K562 (cell line): Measurements from ENCODE around the gene IMMP2L. TPM values are rescaled to one million over a fixed set of nuclear protein-coding genes. Genes with fewer than 3 reads are reported as not detected.

Source experiments
- CBX2 ChIP-seq: fragments of 200-600 bp; sonication (generic); IDR thresholded peaks from one replicate; pipeline ENCODE4 v1.6.1; 2012; ENCODE audit warnings: mild to moderate bottlenecking, low read length, inconsistent platforms; ENCODE audit not compliant: insufficient read depth, poor library complexity, severe bottlenecking
- CBX8 ChIP-seq: fragments of 200-600 bp; sonication (generic); IDR thresholded peaks from 2 replicates; pipeline ENCODE4 v1.6.1; 2012; ENCODE audit warnings: borderline replicate concordance, mixed run types, low read depth, mild to moderate bottlenecking, moderate library complexity, mixed read lengths, low read length, control low read depth, inconsistent platforms; ENCODE audit not compliant: poor library complexity, severe bottlenecking; ENCODE audit errors: extremely low read depth
- CCAR2 ChIP-seq: fragments of 200-400 bp; formaldehyde crosslinking; IDR thresholded peaks from 2 replicates; pipeline ENCODE4 v1.6.1; 2017; ENCODE audit warnings: mild to moderate bottlenecking, low read depth, low read length
- FOXK1 ChIP-seq: sonication (generic); formaldehyde crosslinking; IDR thresholded peaks from 2 replicates; pipeline ENCODE4 v1.8.0; 2022; ENCODE audit warnings: missing genetic modification reagents, mild to moderate bottlenecking, borderline replicate concordance
- GTF2A2 ChIP-seq: IDR thresholded peaks from 2 replicates; pipeline ENCODE4 v1.6.1; 2016; ENCODE audit warnings: mild to moderate bottlenecking, missing genetic modification characterization, missing compliant biosample characterization
- ILK ChIP-seq: fragments of 450-650 bp; IDR thresholded peaks from 2 replicates; pipeline ENCODE4 v1.6.1; 2016; ENCODE audit warnings: missing genetic modification characterization, low read depth, mild to moderate bottlenecking, missing compliant biosample characterization, moderate library complexity, borderline replicate concordance
- KLF6 ChIP-seq: fragments of 250-450 bp; sonication (Bioruptor Pico); IDR thresholded peaks from 2 replicates; pipeline ENCODE4 v1.4.0; 2020; ENCODE audit warnings: mild to moderate bottlenecking, moderate library complexity, borderline replicate concordance
- MCM5 ChIP-seq: fragments of 450-650 bp; IDR thresholded peaks from 2 replicates; pipeline ENCODE4 v1.6.1; 2016; ENCODE audit warnings: low read depth
- MNT ChIP-seq, 2 experiments: fragments of 450-650 bp; conservative IDR thresholded peaks; 2 replicates each; pipeline ENCODE4 v1.6.1; 2017; ENCODE audit warnings: mild to moderate bottlenecking in 2 of 2, moderate library complexity in 2 of 2
- MTA3 ChIP-seq: fragments of 450-650 bp; formaldehyde crosslinking; IDR thresholded peaks from 2 replicates; pipeline ENCODE4 v1.6.1; 2017; ENCODE audit warnings: mild to moderate bottlenecking, borderline replicate concordance
- PCBP1 ChIP-seq: fragments of 200-400 bp; formaldehyde crosslinking; IDR thresholded peaks from 2 replicates; pipeline ENCODE4 v1.6.1; 2018; ENCODE audit warnings: mild to moderate bottlenecking, low read depth, low read length; ENCODE audit not compliant: poor library complexity, severe bottlenecking
- PHB ChIP-seq: fragments of 250-450 bp; sonication (Bioruptor Pico); IDR thresholded peaks from 2 replicates; pipeline ENCODE4 v1.5.0; 2021
- SNIP1 ChIP-seq: fragments of 450-650 bp; IDR thresholded peaks from 2 replicates; pipeline ENCODE4 v1.7.1; 2017; ENCODE audit warnings: low read depth, mild to moderate bottlenecking
- SNRNP70 ChIP-seq: fragments of 200-400 bp; formaldehyde crosslinking; optimal IDR thresholded peaks from 2 replicates; pipeline ENCODE3; 2017; ENCODE audit warnings: low read depth, low read length
- TSC22D4 ChIP-seq: fragments of 450-650 bp; IDR thresholded peaks from 2 replicates; pipeline ENCODE4 v1.6.1; 2016; ENCODE audit warnings: missing genetic modification characterization, missing biosample characterization, control low read depth
- YY1 ChIP-seq, 3 experiments: IDR thresholded peaks; 2 replicates each; pipeline ENCODE4 v1.6.1; 2011; ENCODE audit warnings: low read length in 2 of 3, mild to moderate bottlenecking in 2 of 3, moderate library complexity in 2 of 3, borderline replicate concordance in 1 of 3, control low read depth in 1 of 3, low read depth in 1 of 3; ENCODE audit not compliant: insufficient read depth in 3 of 3, insufficient replicate concordance in 2 of 3, control insufficient read depth in 1 of 3, insufficient read length in 1 of 3; ENCODE audit errors: extremely low read depth in 1 of 3
- ZKSCAN3 ChIP-seq: fragments of 250-450 bp; sonication (Bioruptor Pico); IDR thresholded peaks from 2 replicates; pipeline ENCODE4 v1.4.0; 2020
- ZNF263 ChIP-seq: sonication (generic); formaldehyde crosslinking; IDR thresholded peaks from 2 replicates; pipeline ENCODE4 v1.8.0; 2022; ENCODE audit warnings: mild to moderate bottlenecking, missing genetic modification reagents, borderline replicate concordance
- ZNF347 ChIP-seq: fragments of 450-650 bp; formaldehyde crosslinking; IDR thresholded peaks from 2 replicates; pipeline ENCODE4 v1.4.0; 2020; ENCODE audit warnings: low read depth, mild to moderate bottlenecking, moderate library complexity
- ZNF445 ChIP-seq: fragments of 250-450 bp; sonication (Bioruptor Pico); IDR thresholded peaks from 2 replicates; pipeline ENCODE4 v1.4.0; 2020; ENCODE audit warnings: low read depth, mild to moderate bottlenecking, moderate library complexity
- polyA plus RNA-seq, 8 experiments: library from polyadenylated mRNA; depleted of rRNA in 4 of 8; stranded (reverse) in 5 of 8; unstranded in 3 of 8; fragments of >200 nt; fragmentation: Nextera tagmentation in 2 of 8; fragmentation: Illumina TruSeq in 1 of 8; extraction: Ambion mirVana in 2 of 8; extraction: Trizol in 1 of 8; gene quantifications; 2 replicates each; pipeline versions ENCODE4 v1.2.1 to v1.2.3, GENCODE V29; 2011 to 2014; ENCODE audit warnings: inconsistent platforms in 1 of 8, missing spikeins in 1 of 8
- total RNA-seq, 7 experiments: library from RNA; depleted of rRNA in 6 of 7; stranded (reverse); fragments of >200 nt in 6 of 7; fragmentation: Illumina TruSeq in 2 of 7; extraction: Trizol in 2 of 7; gene quantifications; 2 replicates each; pipeline versions ENCODE4 v1.2.1 to v1.2.3, GENCODE V29; 2011 to 2021; ENCODE audit warnings: low replicate concordance in 1 of 7
- TF ChIP-seq, protein P1 (sequence below): sonication (generic); formaldehyde crosslinking; IDR thresholded peaks from 2 replicates; pipeline ENCODE4 v1.8.0; 2023; ENCODE audit warnings: missing genetic modification reagents, mild to moderate bottlenecking, borderline replicate concordance

IMMP2L gene
- total and polyA plus RNA-seq, 9 of the 15 experiments (the other 6 are each of a cell fraction or from before 2014, with no cell fraction given) = 29.7 to 116 (median 53.0) TPM

GRCh38 chr7:111474723-111475418 lies 87.4 kb downstream of the IMMP2L start (continued):
- TF ChIP-seq, protein P1, sequence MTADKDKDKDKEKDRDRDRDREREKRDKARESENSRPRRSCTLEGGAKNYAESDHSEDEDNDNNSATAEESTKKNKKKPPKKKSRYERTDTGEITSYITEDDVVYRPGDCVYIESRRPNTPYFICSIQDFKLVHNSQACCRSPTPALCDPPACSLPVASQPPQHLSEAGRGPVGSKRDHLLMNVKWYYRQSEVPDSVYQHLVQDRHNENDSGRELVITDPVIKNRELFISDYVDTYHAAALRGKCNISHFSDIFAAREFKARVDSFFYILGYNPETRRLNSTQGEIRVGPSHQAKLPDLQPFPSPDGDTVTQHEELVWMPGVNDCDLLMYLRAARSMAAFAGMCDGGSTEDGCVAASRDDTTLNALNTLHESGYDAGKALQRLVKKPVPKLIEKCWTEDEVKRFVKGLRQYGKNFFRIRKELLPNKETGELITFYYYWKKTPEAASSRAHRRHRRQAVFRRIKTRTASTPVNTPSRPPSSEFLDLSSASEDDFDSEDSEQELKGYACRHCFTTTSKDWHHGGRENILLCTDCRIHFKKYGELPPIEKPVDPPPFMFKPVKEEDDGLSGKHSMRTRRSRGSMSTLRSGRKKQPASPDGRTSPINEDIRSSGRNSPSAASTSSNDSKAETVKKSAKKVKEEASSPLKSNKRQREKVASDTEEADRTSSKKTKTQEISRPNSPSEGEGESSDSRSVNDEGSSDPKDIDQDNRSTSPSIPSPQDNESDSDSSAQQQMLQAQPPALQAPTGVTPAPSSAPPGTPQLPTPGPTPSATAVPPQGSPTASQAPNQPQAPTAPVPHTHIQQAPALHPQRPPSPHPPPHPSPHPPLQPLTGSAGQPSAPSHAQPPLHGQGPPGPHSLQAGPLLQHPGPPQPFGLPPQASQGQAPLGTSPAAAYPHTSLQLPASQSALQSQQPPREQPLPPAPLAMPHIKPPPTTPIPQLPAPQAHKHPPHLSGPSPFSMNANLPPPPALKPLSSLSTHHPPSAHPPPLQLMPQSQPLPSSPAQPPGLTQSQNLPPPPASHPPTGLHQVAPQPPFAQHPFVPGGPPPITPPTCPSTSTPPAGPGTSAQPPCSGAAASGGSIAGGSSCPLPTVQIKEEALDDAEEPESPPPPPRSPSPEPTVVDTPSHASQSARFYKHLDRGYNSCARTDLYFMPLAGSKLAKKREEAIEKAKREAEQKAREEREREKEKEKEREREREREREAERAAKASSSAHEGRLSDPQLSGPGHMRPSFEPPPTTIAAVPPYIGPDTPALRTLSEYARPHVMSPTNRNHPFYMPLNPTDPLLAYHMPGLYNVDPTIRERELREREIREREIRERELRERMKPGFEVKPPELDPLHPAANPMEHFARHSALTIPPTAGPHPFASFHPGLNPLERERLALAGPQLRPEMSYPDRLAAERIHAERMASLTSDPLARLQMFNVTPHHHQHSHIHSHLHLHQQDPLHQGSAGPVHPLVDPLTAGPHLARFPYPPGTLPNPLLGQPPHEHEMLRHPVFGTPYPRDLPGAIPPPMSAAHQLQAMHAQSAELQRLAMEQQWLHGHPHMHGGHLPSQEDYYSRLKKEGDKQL = no peak
- TF ChIP-seq YY1 (IDR thresholded peaks at IDR 0.05; ENCODE audit: borderline replicate concordance in 1 of 3, control insufficient read depth in 1 of 3, extremely low read depth in 1 of 3, insufficient read depth in 3 of 3, insufficient read length in 1 of 3, insufficient replicate concordance in 2 of 3, low read depth in 1 of 3, low read length in 2 of 3) = no peak
- TF ChIP-seq KLF6 (CRISPR knock-in tag) = no peak
- no peak for TF ChIP-seq ZNF263 (CRISPR knock-in tag)
- TF ChIP-seq ZNF347 = no peak
- TF ChIP-seq MNT (conservative IDR thresholded peaks at IDR 0.05) = peak; percentile 33 to 61; a peak in 3 of 4 replicates
- TF ChIP-seq ZKSCAN3 (CRISPR knock-in tag) = no peak
- no peak for TF ChIP-seq TSC22D4 (tag)
- TF ChIP-seq PHB = no peak
- TF ChIP-seq ZNF445 (CRISPR knock-in tag) = no peak
- TF ChIP-seq SNIP1 = no peak
- TF ChIP-seq ILK = no peak
- TF ChIP-seq CCAR2 = no peak
- no peak for TF ChIP-seq SNRNP70
- TF ChIP-seq PCBP1 = no peak
- no peak for TF ChIP-seq CBX2
- TF ChIP-seq MTA3 = peak; percentile 86
- TF ChIP-seq MCM5 = no peak
- TF ChIP-seq FOXK1 (CRISPR knock-in tag) = no peak
- TF ChIP-seq CBX8 = no peak
- no peak for TF ChIP-seq GTF2A2 (tag)
